DMS153 treated with DMSO at 0.1 percent for 48 hours (cell line): Measurements from ENCODE around the gene SLCO6A1.
"Not testable (repeated sequence)": the region's sequence is repeated elsewhere in the genome, so short reads cannot be mapped to it uniquely, and the experiment has no call there.

Experiments
- DNase-seq: peaks from one replicate; lab custom pipeline; 2025; ENCODE audit not compliant: unreplicated experiment; lab: John Stamatoyannopoulos, UW

The SLCO6A1 gene

GRCh38 chr5:102498271-102499034 lies at the start of gene SLCO6A1:
Gene SLCO6A1, minus strand, starts transcription at chr5:102499001. Its CDS starts 157 bp downstream, at chr5:102498844.
- no peak for DNase-seq

DNA sequence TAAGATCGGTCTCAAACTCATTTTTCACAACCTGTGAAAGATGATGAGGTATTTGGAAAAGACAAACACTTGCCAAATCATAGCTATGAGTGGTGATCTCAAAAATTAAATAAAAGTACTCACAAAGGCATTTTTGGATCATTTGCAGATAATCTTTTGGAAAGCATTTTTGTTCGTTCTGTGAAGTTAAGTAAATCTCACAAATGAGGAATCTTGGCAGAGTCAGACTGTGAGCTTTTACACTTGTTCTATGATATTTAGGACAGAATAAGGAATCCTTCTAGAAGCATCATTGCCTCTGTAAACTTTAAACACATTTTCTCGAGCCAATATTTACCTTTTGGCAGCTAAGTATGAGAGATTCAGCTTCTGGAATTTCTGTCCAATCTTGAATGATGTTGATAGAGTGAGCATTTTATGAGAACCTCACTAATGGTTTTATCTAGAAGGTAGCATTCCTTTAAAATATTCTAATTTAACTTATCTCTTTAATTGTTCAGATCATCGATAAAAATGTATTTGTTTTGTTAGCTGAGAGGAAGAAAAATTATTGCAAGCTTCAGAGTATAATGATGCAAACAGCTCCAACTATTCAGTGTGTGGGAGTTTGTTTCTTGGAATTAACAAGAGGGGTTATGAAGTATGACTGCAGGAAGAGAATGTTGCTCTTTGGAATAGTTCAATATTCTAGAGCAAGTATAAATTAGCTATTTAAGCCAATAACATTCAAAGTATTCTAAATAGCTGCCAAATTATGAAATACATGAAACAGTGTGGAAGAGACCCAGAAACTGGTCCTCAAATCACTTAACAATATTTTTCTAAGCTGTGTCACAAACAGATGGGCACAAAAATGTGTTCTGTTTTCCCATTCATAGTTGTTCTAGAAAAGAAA lies 48.6 kb upstream of the SLCO6A1 start:
- DNase-seq = no peak

- DNase-seq = no peak
These were observed 46.4 kb upstream of the SLCO6A1 start for GRCh38 chr5:102545175-102545574.

DNA sequence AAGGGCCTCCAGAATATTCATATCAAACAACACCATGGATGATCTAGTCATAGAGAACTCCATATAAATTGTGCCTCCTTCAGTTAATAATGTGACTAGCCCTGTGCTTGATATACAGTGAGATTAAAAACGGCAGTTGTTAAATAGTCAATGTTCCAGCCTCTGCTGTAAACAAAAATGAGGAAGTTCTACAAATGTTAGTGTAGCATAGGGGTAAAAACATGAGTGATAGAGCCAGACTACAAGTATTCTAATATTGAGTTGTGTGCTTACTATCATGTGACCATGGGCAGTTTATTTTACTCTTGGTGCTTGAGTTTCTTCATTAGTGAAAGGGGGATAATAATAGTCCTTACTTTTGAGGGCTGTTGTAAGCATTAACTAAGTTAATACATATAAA lies 43.3 kb upstream of the SLCO6A1 start:
- DNase-seq = no peak

DNA sequence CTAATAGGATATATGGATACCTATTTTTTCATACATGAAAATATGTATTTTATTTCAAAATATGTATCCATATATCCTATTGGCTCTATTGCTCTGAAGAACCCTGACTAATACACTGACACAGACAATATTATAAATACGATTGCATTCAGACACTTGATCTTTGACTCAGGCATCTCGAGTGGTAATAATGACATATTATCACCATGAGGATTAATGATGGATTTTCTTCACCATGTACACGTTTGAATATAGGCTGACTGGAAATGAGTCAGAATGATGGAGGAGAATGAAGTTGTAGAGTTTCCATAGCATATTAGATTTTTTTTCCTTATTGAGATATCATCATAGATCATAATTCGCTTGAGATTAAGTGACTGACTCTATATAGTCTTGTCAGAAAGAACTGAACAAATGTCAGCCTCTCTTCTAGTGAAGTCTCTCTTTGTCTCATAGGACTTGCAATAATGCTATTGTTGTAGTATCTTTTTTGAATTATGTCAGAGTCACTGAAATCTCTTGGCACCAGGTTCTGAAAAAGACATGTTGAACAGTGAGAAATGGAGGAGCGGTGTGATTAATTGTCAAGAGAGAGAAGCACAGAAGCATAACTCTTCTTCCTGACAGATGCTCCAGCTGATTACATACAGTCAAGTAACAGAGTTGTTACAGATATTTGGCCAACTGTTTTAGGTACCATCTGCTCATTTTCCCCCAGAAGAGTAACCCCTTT lies 41.4 kb upstream of the SLCO6A1 start:
- DNase-seq = no peak

GRCh38 chr5:102539562-102539961 lies 40.8 kb upstream of the SLCO6A1 start:
- no peak for DNase-seq

DNA sequence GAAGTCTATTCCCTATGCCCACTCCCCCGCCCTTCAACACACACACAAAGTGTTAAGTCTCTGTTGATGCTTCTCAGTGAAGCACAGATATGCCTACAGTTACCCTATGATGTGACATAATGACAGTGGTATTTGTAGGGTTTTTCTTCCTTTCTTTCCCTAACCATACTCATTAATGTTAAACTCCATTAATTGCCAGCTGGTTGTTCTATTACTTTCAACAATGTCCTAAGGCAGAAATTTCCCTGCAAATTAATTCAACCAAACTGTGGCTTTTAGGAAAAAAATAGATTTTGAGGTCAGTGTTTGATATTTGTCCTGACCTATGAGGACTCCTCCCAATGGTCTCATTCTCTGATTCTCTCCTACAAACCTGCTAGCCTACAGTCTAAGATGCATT lies 38.2 kb upstream of the SLCO6A1 start:
- no peak for DNase-seq

DNA sequence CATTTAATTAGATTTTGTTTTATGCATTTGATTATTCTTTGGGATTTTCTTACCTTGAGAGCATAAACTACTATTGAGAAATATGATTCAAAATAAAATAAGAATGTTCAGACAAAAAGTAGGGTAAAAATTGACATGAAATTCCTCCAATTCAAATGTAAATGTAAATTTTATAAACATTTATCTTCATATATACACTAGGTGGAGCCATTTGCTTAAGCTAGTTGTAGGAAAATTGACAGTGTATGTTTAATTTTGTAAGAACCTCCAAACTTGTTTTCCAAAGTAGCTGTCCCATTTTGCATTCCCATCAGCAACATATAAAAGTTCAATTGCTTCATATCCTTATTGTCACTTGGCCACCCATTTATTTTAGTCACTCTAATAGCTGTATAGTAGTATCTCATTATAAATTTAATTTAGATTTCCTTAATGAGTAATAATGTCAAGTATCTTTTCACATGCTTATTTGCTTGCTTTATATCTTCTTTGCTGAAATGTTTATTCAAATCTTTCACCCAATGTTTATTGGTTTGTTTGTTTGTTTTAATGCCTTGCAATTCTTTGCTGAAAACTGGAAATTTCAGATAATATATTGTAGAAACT lies 37.6 kb upstream of the SLCO6A1 start:
- no peak for DNase-seq

GRCh38 chr5:102532123-102532522 lies 33.3 kb upstream of the SLCO6A1 start:
- no peak for DNase-seq

DNA sequence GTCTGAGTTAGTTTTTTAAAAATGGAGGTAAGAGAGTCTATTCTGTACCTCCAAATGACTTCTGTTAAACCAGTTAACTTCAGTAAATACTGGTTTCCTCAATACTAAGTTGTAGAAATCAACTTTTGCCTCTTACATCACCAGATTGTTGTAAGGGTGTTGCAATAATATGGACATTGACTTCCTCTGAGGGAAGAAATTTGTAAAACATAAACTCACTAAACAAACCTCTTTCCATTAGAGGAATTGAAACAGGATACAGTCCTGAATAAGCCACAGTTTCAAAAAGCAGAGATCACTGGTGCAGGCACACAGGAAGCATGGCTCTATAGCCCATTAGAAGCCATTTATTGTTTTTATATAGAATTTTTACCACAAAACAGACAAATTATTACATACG lies 32.7 kb upstream of the SLCO6A1 start:
- no peak for DNase-seq

GRCh38 chr5:102529447-102529846 lies 30.6 kb upstream of the SLCO6A1 start:
- no peak for DNase-seq

DNA sequence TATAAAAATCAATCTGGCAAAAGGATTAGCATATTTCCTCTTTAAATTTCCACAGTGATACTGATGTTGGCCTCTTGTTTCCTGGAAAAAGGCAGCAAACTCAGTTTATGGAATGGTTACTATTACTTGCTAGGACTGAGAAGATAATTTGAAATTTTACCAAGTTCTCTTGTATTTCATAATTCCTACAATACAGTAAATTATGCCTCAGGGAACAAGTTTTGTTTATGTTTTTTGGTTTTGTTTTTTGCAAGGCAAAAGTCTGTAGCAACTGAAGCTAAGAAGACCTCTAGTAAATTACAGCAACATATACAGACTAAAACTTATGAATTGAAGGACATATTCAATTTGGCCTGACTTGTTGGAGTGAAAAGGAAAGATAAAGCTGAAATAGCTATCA lies 30.2 kb upstream of the SLCO6A1 start:
- DNase-seq = no peak

GRCh38 chr5:102528600-102528999 lies 29.8 kb upstream of the SLCO6A1 start:
- no peak for DNase-seq

GRCh38 chr5:102527547-102527946 lies 28.7 kb upstream of the SLCO6A1 start:
- no peak for DNase-seq

- DNase-seq = no peak
These were observed 24.9 kb upstream of the SLCO6A1 start for GRCh38 chr5:102523541-102524175.

DNA sequence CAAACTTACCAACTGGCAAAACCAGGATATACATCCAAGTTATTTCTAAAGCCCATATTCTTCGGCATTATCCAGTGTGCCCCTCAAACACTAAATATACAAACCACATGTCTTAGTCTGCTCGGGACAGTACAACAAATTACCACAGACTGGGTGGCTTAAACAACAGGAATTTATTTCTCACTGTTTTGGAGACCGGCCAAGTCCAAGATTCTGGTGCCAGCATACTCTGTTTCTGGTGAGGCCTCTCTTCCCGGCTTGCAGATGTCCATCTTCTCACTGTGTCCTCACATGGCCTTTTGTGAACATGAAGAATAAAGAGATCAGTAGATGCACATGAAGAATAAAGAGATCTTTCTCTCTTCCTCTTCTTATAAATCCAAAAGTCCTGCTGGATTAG lies 12.9 kb upstream of the SLCO6A1 start:
- no peak for DNase-seq

DNA sequence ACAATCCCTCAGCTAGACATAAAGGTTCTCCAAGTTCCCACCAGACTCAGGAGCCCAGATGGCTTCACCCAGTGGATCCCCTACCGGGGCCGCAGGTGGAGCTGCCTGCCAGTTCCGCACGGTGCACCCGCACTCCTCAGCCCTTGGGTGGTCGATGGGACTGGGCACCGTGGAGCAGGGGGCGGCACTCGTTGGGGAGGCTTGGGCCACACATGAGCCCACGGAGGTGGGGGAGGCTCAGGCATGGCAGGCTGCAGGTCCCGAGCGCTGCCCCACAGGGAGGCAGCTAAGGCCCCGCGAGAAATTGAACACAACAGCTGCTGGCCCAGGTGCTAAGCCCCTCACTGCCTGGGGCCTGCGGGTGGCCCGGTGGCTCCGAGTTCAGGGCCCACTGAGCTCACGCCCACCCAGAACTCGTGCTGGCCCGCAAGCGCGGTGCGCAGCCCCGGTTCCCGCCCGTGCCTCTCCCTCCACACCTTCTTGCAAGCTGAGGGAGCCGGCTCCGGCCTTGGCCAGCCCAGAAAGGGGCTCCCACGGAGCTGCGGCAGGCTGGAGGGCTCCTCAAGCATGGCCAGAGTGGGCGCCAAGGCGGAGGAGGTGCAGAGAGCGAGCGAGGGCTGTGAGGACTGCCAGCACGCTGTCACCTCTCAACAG lies 7.4 kb downstream of the SLCO6A1 start:
- not testable (repeated sequence) for DNase-seq

DNA sequence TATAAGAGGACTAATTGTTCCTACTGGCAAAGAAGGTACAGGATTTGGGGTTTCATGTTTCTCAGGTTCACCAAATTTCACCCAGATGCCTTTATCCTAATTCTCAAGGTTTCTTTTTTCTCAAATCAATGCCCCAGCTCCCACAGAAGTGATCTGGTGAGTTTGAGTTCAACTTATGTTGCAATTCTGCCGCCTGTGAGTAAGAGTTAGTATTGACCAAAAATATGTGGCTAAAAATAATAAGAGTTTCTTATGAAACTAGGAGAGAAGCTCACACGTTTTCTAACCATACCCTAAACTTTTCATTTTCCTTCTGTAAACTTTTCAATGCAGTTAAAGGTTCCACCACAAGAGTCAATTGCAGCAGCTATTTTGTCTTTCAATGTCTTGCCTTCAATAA lies 15.1 kb downstream of the SLCO6A1 start:
- no peak for DNase-seq

DNA sequence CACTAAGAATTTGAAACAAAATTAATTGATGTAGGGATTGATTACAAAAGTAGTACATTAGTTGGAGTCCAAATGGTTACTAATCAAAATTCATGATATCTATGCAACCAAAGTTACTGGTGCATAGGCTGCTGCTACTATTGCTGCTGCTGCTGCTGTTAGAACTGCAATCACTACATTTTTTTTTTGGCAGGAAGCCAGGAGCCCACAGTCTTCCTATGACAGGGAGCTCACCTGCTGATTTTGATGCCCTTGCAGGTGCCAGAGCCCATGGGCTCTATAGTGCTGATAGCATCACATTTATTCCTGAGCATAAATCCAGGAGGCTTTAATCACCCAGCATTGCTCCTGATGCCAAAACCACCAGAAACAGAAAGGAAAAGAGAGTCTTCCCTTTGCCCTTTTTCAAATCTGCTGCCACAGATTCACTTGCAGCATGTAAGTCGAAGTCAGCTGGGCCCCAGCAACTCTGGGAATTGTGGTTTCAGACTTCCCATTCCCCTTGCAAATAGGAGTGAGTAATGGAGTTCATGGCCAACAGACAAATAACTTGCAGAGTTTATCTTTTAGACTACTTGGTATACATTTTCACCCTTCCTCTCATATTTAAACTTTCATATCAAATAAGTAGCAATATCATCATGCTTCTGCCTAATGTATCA lies 17.6 kb downstream of the SLCO6A1 start:
- no peak for DNase-seq

GRCh38 chr5:102453716-102454115 lies 45.1 kb downstream of the SLCO6A1 start:
- DNase-seq = no peak
